Measurements from ENCODE around the gene RBM34.

Gene RBM34

GRCh38 chr1:235151033-235151432, 10.0 kb downstream of the RBM34 start:
- no peak overlapping the region for H3K4me3 ChIP-seq (ENCODE audit: low read length)
- no peaks in the 10 kb centered on the region for H3K9me3 ChIP-seq (replicated peaks; ENCODE audit: low read length)
- H3K36me3 ChIP-seq (ENCODE audit: insufficient read depth, low read length): peaks cover 67% of the 10 kb centered on the region
- H3K27me3 ChIP-seq (ENCODE audit: control insufficient read depth, insufficient read depth, low read length): no peaks in the 10 kb centered on the region
- H3K9ac ChIP-seq (ENCODE audit: low read depth, low read length): no peak overlapping the region
- H3K4me2 ChIP-seq (ENCODE audit: low read length): no peak overlapping the region
- no peaks in the 10 kb centered on the region for H3K4me1 ChIP-seq (ENCODE audit: control insufficient read depth, insufficient read depth, low read length)

GRCh38 chr1:235149824-235150223, 11.2 kb downstream of the RBM34 start:
- peaks cover 71% of the 10 kb centered on the region for H3K36me3 ChIP-seq (ENCODE audit: insufficient read depth, low read length)
- no peak overlapping the region for H3K9ac ChIP-seq (ENCODE audit: low read depth, low read length)
- no peaks in the 10 kb centered on the region for H3K27me3 ChIP-seq (ENCODE audit: control insufficient read depth, insufficient read depth, low read length)

GRCh38 chr1:235147269-235147668, 13.8 kb downstream of the RBM34 start:
- Histone ChIP-seq H3K36me3 (ENCODE audit: insufficient read depth, low read length) (peaks cover 74% of the 10 kb centered on the region), H3K4me2 (ENCODE audit: low read length) (no peak overlapping the region), H3K9ac (ENCODE audit: low read depth, low read length) (no peak overlapping the region)

More at GRCh38 chr1:235149824-235150223, 11.2 kb downstream of the RBM34 start:
- Histone ChIP-seq H3K4me2 (ENCODE audit: low read length) (no peak overlapping the region), H3K4me3 (ENCODE audit: low read length) (no peak overlapping the region), H3K9me3 (replicated peaks; ENCODE audit: low read length) (no peaks in the 10 kb centered on the region), H3K4me1 (ENCODE audit: control insufficient read depth, insufficient read depth, low read length) (no peaks in the 10 kb centered on the region)

GRCh38 chr1:235145639-235146038, 15.4 kb downstream of the RBM34 start:
- Histone ChIP-seq H3K36me3 (ENCODE audit: insufficient read depth, low read length) (peaks cover 64% of the 10 kb centered on the region), H3K27me3 (ENCODE audit: control insufficient read depth, insufficient read depth, low read length) (no peaks in the 10 kb centered on the region), H3K9ac (ENCODE audit: low read depth, low read length) (no peak overlapping the region), H3K4me3 (ENCODE audit: low read length) (no peak overlapping the region), H3K4me2 (ENCODE audit: low read length) (no peak overlapping the region), H3K4me1 (ENCODE audit: control insufficient read depth, insufficient read depth, low read length) (no peaks in the 10 kb centered on the region), H3K9me3 (replicated peaks; ENCODE audit: low read length) (no peaks in the 10 kb centered on the region)

More at GRCh38 chr1:235147269-235147668, 13.8 kb downstream of the RBM34 start:
- Histone ChIP-seq H3K4me3 (ENCODE audit: low read length) (no peak overlapping the region), H3K9me3 (replicated peaks; ENCODE audit: low read length) (no peaks in the 10 kb centered on the region), H3K4me1 (ENCODE audit: control insufficient read depth, insufficient read depth, low read length) (no peaks in the 10 kb centered on the region), H3K27me3 (ENCODE audit: control insufficient read depth, insufficient read depth, low read length) (no peaks in the 10 kb centered on the region)

GRCh38 chr1:235142991-235143390, 18.1 kb downstream of the RBM34 start:
- Histone ChIP-seq H3K4me1 (ENCODE audit: control insufficient read depth, insufficient read depth, low read length) (no peaks in the 10 kb centered on the region), H3K27me3 (ENCODE audit: control insufficient read depth, insufficient read depth, low read length) (no peaks in the 10 kb centered on the region), H3K9me3 (replicated peaks; ENCODE audit: low read length) (no peaks in the 10 kb centered on the region), H3K4me3 (ENCODE audit: low read length) (no peak overlapping the region), H3K4me2 (ENCODE audit: low read length) (no peak overlapping the region), H3K9ac (ENCODE audit: low read depth, low read length) (no peak overlapping the region), H3K36me3 (ENCODE audit: insufficient read depth, low read length) (peaks cover 67% of the 10 kb centered on the region)

- H3K4me1 ChIP-seq (ENCODE audit: control insufficient read depth, insufficient read depth, low read length): no peaks in the 10 kb centered on the region
- no peak overlapping the region for H3K4me3 ChIP-seq (ENCODE audit: low read length)
- peaks cover 71% of the 10 kb centered on the region for H3K36me3 ChIP-seq (ENCODE audit: insufficient read depth, low read length)
- H3K27me3 ChIP-seq (ENCODE audit: control insufficient read depth, insufficient read depth, low read length): no peaks in the 10 kb centered on the region
- no peak overlapping the region for H3K9ac ChIP-seq (ENCODE audit: low read depth, low read length)
- no peaks in the 10 kb centered on the region for H3K9me3 ChIP-seq (replicated peaks; ENCODE audit: low read length)
- H3K4me2 ChIP-seq (ENCODE audit: low read length): no peak overlapping the region
Measured at GRCh38 chr1:235139315-235139714, 21.7 kb downstream of the RBM34 start.

GRCh38 chr1:235138821-235139220, 22.2 kb downstream of the RBM34 start:
- no peak overlapping the region for H3K9ac ChIP-seq (ENCODE audit: low read depth, low read length)
- no peaks in the 10 kb centered on the region for H3K4me1 ChIP-seq (ENCODE audit: control insufficient read depth, insufficient read depth, low read length)
- H3K4me3 ChIP-seq (ENCODE audit: low read length): no peak overlapping the region
- H3K36me3 ChIP-seq (ENCODE audit: insufficient read depth, low read length): peaks cover 69% of the 10 kb centered on the region
- H3K27me3 ChIP-seq (ENCODE audit: control insufficient read depth, insufficient read depth, low read length): no peaks in the 10 kb centered on the region
- H3K4me2 ChIP-seq (ENCODE audit: low read length): no peak overlapping the region
- H3K9me3 ChIP-seq (replicated peaks; ENCODE audit: low read length): no peaks in the 10 kb centered on the region

GRCh38 chr1:235136111-235136510, 24.9 kb downstream of the RBM34 start:
- no peak overlapping the region for H3K4me2 ChIP-seq (ENCODE audit: low read length)
- no peaks in the 10 kb centered on the region for H3K4me1 ChIP-seq (ENCODE audit: control insufficient read depth, insufficient read depth, low read length)
- peaks cover 62% of the 10 kb centered on the region for H3K36me3 ChIP-seq (ENCODE audit: insufficient read depth, low read length)
- H3K9ac ChIP-seq (ENCODE audit: low read depth, low read length): no peak overlapping the region
- H3K9me3 ChIP-seq (replicated peaks; ENCODE audit: low read length): no peaks in the 10 kb centered on the region
- no peak overlapping the region for H3K4me3 ChIP-seq (ENCODE audit: low read length)
- no peaks in the 10 kb centered on the region for H3K27me3 ChIP-seq (ENCODE audit: control insufficient read depth, insufficient read depth, low read length)

- Histone ChIP-seq H3K9ac (ENCODE audit: low read depth, low read length) (no peak overlapping the region), H3K27me3 (ENCODE audit: control insufficient read depth, insufficient read depth, low read length) (no peaks in the 10 kb centered on the region), H3K9me3 (replicated peaks; ENCODE audit: low read length) (no peaks in the 10 kb centered on the region), H3K4me1 (ENCODE audit: control insufficient read depth, insufficient read depth, low read length) (peaks cover under 1% of the 10 kb centered on the region), H3K4me2 (ENCODE audit: low read length) (no peak overlapping the region), H3K36me3 (ENCODE audit: insufficient read depth, low read length) (peaks cover 54% of the 10 kb centered on the region), H3K4me3 (ENCODE audit: low read length) (no peak overlapping the region)
Measured at GRCh38 chr1:235134171-235134570, 26.9 kb downstream of the RBM34 start.

- no peak overlapping the region for H3K4me3 ChIP-seq (ENCODE audit: low read length)
- H3K4me1 ChIP-seq (ENCODE audit: control insufficient read depth, insufficient read depth, low read length): peaks cover 4% of the 10 kb centered on the region
- peaks cover 44% of the 10 kb centered on the region for H3K36me3 ChIP-seq (ENCODE audit: insufficient read depth, low read length)
- H3K27me3 ChIP-seq (ENCODE audit: control insufficient read depth, insufficient read depth, low read length): no peaks in the 10 kb centered on the region
- H3K9me3 ChIP-seq (replicated peaks; ENCODE audit: low read length): no peaks in the 10 kb centered on the region
- no peak overlapping the region for H3K4me2 ChIP-seq (ENCODE audit: low read length)
- no peak overlapping the region for H3K9ac ChIP-seq (ENCODE audit: low read depth, low read length)
Measured at GRCh38 chr1:235133086-235133485, 28.0 kb downstream of the RBM34 start.

GRCh38 chr1:235131961-235132360, 29.1 kb downstream of the RBM34 start:
- H3K4me3 ChIP-seq (ENCODE audit: low read length): no peak overlapping the region
- H3K9me3 ChIP-seq (replicated peaks; ENCODE audit: low read length): no peaks in the 10 kb centered on the region
- H3K4me1 ChIP-seq (ENCODE audit: control insufficient read depth, insufficient read depth, low read length): peaks cover 4% of the 10 kb centered on the region
- H3K27me3 ChIP-seq (ENCODE audit: control insufficient read depth, insufficient read depth, low read length): no peaks in the 10 kb centered on the region
- no peak overlapping the region for H3K9ac ChIP-seq (ENCODE audit: low read depth, low read length)
- no peak overlapping the region for H3K4me2 ChIP-seq (ENCODE audit: low read length)
- H3K36me3 ChIP-seq (ENCODE audit: insufficient read depth, low read length): peaks cover 33% of the 10 kb centered on the region

- Histone ChIP-seq H3K36me3 (ENCODE audit: insufficient read depth, low read length) (peaks cover 22% of the 10 kb centered on the region), H3K4me1 (ENCODE audit: control insufficient read depth, insufficient read depth, low read length) (peaks cover 4% of the 10 kb centered on the region), H3K4me2 (ENCODE audit: low read length) (no peak overlapping the region), H3K9ac (ENCODE audit: low read depth, low read length) (no peak overlapping the region), H3K4me3 (ENCODE audit: low read length) (no peak overlapping the region), H3K9me3 (replicated peaks; ENCODE audit: low read length) (no peaks in the 10 kb centered on the region), H3K27me3 (ENCODE audit: control insufficient read depth, insufficient read depth, low read length) (no peaks in the 10 kb centered on the region)
Measured at GRCh38 chr1:235130766-235131270, 30.2 kb downstream of the RBM34 start.
